Fibroblast of mammary gland (primary cell): ENCODE data around the gene AGTPBP1.

Experiments
- DNase-seq: peaks from one replicate; pipeline ENCODE4 v3.0.0-alpha.2; 2010; ENCODE audit warnings: low read depth
- H3K4me3 ChIP-seq: 2 replicates; pipeline ENCODE4 v1.5.1; 2011; ENCODE audit warnings: low read depth, mild to moderate bottlenecking, low read length, moderate library complexity; ENCODE audit not compliant: control insufficient read depth
- TF ChIP-seq, protein P1 (sequence below): conservative IDR thresholded peaks from 2 replicates; pipeline ENCODE4 v1.5.1; 2011; ENCODE audit warnings: low read depth, low read length, inconsistent platforms; ENCODE audit not compliant: control insufficient read depth, insufficient read depth

The AGTPBP1 gene

DNA sequence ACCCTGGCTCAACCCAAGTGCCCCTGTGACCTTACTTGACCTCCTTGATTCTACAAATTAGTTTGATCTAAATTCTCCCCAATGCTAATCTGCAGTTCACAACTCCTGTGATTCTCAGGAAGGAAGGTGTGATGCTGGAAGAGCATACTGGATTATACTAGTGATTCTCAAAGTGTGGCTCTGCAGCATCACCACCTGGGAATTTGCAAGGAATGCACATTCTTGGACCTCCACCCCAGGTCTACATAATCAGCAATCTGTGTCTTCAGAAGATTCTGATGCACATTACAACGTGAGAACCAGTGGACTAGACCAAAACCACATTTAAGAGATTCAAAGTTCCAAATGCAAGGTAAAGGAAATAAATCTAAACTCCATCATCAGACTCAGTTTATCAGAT lies 198.6 kb downstream of the AGTPBP1 start:
- no peak overlapping the region for H3K4me3 ChIP-seq
- TF ChIP-seq, protein P1, sequence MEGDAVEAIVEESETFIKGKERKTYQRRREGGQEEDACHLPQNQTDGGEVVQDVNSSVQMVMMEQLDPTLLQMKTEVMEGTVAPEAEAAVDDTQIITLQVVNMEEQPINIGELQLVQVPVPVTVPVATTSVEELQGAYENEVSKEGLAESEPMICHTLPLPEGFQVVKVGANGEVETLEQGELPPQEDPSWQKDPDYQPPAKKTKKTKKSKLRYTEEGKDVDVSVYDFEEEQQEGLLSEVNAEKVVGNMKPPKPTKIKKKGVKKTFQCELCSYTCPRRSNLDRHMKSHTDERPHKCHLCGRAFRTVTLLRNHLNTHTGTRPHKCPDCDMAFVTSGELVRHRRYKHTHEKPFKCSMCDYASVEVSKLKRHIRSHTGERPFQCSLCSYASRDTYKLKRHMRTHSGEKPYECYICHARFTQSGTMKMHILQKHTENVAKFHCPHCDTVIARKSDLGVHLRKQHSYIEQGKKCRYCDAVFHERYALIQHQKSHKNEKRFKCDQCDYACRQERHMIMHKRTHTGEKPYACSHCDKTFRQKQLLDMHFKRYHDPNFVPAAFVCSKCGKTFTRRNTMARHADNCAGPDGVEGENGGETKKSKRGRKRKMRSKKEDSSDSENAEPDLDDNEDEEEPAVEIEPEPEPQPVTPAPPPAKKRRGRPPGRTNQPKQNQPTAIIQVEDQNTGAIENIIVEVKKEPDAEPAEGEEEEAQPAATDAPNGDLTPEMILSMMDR, result no peak
- DNase-seq, result no peak

DNA sequence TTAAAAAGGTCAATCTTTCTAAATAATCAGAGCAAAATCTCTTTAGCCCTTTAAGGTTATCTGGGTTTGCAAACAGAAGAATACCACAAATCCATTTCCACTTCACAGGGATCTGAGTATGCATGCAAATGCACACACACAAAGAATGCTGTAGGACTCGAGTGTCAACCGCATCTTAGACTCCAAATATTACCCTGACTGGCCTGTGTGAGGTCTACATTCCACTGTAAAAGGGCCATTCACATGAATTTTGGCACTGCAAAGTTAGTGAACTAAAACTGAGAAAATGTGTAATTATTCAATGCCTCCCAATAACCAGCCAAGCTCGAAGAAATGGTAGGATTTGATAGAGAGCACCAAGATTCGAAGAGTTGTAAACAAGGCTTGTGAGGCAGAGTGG lies 199.9 kb downstream of the AGTPBP1 start:
- DNase-seq, result no peak
- no peak overlapping the region for H3K4me3 ChIP-seq
- TF ChIP-seq, protein P1, result no peak

DNA sequence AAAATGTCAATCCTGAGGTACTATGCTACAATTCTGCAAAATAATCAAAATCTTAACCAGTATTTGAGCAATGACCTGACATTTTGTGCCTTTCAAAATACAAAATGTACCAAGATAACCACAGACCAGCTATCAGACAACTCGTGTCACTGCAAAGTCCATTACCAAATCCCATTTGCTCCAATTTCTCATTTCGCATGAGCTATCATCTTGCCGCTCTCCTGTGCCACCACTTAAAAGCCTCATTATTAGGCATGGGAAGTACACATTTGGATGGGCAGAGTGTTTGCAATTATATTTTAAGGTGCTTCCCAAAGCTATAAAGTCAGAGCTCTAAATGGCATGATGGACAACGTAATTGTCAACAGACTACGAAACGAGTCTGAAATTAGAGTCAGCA lies 205.2 kb downstream of the AGTPBP1 start:
- TF ChIP-seq, protein P1, result no peak
- H3K4me3 ChIP-seq, result no peak overlapping the region
- peak; percentile 8 for DNase-seq

DNA sequence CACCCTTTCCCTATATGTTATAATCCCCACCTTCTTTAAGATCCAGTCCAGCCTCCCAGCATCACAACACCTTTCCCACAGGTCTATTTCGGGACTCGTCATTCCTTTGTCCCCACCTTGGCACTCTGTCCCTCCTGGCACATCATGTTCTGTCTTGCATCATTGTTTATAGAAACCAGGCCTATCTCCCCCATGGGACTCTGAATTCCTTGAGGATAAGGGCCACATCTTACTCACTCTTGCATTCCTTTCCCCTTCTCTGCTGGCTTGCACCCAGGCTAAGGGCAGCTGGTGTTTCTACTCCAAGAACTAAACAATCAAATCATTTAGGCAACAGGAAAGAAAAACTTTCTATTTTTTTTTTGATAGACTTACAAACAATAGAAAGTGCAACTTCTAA lies 205.7 kb downstream of the AGTPBP1 start:
- no peak overlapping the region for H3K4me3 ChIP-seq
- peak; percentile 87 for DNase-seq
- TF ChIP-seq, protein P1, result no peak

DNA sequence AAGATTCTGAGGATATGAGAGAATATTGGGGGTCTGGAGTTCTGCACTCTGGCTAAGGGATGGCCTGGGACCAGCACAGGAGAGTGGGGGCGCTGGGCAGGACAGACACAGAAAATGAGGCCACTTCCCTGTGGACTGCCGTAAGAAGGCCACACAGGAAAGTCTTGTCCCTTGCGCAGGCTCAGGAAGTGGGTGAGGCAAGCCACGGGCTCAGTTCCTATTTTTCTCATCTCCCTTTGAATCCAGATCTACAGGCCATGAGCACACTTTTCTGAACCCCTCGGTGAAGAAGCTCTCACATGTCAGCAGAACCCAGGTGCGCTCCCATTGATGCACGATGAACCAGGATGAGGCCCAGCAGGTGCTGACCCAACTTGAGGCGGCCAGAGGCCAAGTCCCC lies 207.4 kb downstream of the AGTPBP1 start:
- no peak for DNase-seq
- TF ChIP-seq, protein P1, result no peak
- H3K4me3 ChIP-seq, result no peak overlapping the region

DNA sequence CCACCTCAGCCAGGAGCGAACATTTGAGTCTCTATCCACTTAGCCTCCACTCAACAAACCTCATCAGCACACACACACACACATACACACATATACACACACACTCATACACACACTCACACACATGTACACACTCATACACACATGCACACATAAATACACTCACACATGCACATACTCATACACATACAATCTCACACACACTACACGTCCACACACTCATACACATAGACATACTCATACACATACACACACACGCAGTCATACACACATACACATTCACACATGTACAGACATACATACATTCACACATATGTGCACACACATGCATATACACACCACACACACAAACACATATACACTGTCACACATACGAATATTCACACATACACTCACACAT lies 208.2 kb downstream of the AGTPBP1 start:
- TF ChIP-seq, protein P1, result no peak
- H3K4me3 ChIP-seq, result no peak overlapping the region
- DNase-seq, result no peak

DNA sequence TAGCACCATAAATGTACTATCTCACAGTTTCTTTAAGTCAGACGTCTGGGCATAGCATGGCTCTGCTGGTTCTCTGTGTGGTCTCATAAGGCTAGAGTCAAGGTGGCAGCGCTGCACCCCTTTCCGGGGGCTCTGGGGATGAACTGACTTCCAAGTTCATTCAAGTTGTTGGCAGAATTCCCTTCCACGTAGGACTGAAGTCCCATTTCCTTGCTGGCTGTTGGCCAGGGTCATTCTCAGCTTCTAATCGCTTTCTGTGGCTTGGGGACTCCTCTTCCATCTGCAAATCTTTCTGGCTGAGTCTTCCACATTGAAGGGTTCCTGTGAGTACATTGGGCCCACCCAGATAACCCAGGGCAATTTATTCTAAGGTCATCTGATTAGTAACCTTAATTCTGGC lies 211.0 kb downstream of the AGTPBP1 start:
- H3K4me3 ChIP-seq, result no peak overlapping the region
- TF ChIP-seq, protein P1, result no peak
- no peak for DNase-seq
